Ectodermal cell (in vitro differentiated cells): Measurements from ENCODE around the gene FAM131C.

Experiments
- H3K27ac ChIP-seq: 2 replicates; pipeline ENCODE4 v1.7.0; 2013; ENCODE audit warnings: mild to moderate bottlenecking, low read depth, low read length; ENCODE audit not compliant: insufficient read depth, poor library complexity, severe bottlenecking
- H3K27me3 ChIP-seq: 2 replicates; pipeline ENCODE4 v1.7.0; 2013; ENCODE audit warnings: mild to moderate bottlenecking, low read length; ENCODE audit not compliant: insufficient read depth, control insufficient read depth, poor library complexity, severe bottlenecking
- H3K36me3 ChIP-seq: one replicate; pipeline ENCODE4 v1.7.0; 2013; ENCODE audit warnings: low read length; ENCODE audit not compliant: control insufficient read depth, insufficient read depth
- H3K4me1 ChIP-seq: one replicate; pipeline ENCODE4 v1.7.0; 2013; ENCODE audit warnings: low read length; ENCODE audit not compliant: control insufficient read depth, insufficient read depth
- H3K4me3 ChIP-seq: 2 replicates; pipeline ENCODE4 v1.7.0; 2013; ENCODE audit warnings: low read depth, low read length, control low read depth; ENCODE audit not compliant: insufficient read depth
- H3K9me3 ChIP-seq: 2 replicates; pipeline ENCODE4 v1.7.0; 2013; ENCODE audit warnings: mild to moderate bottlenecking, low read length, moderate library complexity; ENCODE audit not compliant: control insufficient read depth
- WGBS, 2 experiments: methylation state at CpG; one replicate each; pipeline ENCODE4 v1.1.7; 2013; ENCODE audit warnings: missing lambda C conversion rate in 2 of 2; 5-methylcytosine and 5-hydroxymethylcytosine counted together

FAM131C gene

GRCh38 chr1:16116625-16117024, 43.2 kb upstream of the FAM131C start:
- no peaks in the 10 kb centered on the region for H3K9me3 ChIP-seq
- no peaks in the 10 kb centered on the region for H3K36me3 ChIP-seq
- no peak overlapping the region for H3K4me3 ChIP-seq
- peaks cover 74% of the 10 kb centered on the region for H3K4me1 ChIP-seq
- peak overlapping the region; percentile 98 for H3K27ac ChIP-seq
- 26 to 28% methylated on average over 8 of the region's 8 CpGs for WGBS, 2 experiments
- no peaks in the 10 kb centered on the region for H3K27me3 ChIP-seq

DNA sequence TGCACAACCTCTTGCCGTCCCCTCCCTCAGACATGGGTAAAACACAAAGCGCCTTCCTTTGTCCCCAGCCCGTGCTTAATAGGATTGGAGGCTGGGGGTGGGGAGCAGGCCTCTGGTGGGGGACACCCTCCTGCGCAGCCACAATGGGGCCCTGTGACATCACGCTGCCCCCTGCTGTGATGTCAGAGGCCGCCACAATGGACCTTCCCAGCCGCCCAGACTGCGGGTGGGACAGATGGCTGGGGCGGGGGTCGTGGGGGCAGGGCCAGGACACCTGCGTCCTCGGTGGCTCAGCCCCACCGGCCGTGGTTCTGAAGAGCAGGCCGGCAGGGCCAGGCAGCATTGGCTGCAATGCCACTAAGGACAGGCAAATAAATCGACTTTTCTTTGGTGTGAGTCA, 42.6 kb upstream of the FAM131C start:
- WGBS, 2 experiments = 1% methylated on average over 16 of the region's 16 CpGs
- Histone ChIP-seq H3K27me3 (no peaks in the 10 kb centered on the region), H3K9me3 (no peaks in the 10 kb centered on the region), H3K4me1 (peaks cover 76% of the 10 kb centered on the region), H3K4me3 (no peak overlapping the region), H3K36me3 (no peaks in the 10 kb centered on the region), H3K27ac (peak overlapping the region; percentile 98)

- peaks cover 78% of the 10 kb centered on the region for H3K4me1 ChIP-seq
- H3K36me3 ChIP-seq = no peaks in the 10 kb centered on the region
- H3K4me3 ChIP-seq = peak overlapping the region; percentile 2
- H3K27ac ChIP-seq = peak overlapping the region; percentile 98
- no peaks in the 10 kb centered on the region for H3K9me3 ChIP-seq
- no peaks in the 10 kb centered on the region for H3K27me3 ChIP-seq
- WGBS, 2 experiments = 0 to 2% methylated on average over 6 of the region's 6 CpGs
Observed at GRCh38 chr1:16115468-16115983, 42.1 kb upstream of the FAM131C start.

- Histone ChIP-seq H3K27me3 (no peaks in the 10 kb centered on the region), H3K4me3 (no peak overlapping the region), H3K27ac (peak overlapping the region; percentile 98), H3K36me3 (no peaks in the 10 kb centered on the region), H3K9me3 (no peaks in the 10 kb centered on the region), H3K4me1 (peaks cover 72% of the 10 kb centered on the region)
- WGBS, 2 experiments = 88 to 90% methylated on average over 23 of the region's 23 CpGs
Observed at GRCh38 chr1:16114527-16115467, 41.3 kb upstream of the FAM131C start.

DNA sequence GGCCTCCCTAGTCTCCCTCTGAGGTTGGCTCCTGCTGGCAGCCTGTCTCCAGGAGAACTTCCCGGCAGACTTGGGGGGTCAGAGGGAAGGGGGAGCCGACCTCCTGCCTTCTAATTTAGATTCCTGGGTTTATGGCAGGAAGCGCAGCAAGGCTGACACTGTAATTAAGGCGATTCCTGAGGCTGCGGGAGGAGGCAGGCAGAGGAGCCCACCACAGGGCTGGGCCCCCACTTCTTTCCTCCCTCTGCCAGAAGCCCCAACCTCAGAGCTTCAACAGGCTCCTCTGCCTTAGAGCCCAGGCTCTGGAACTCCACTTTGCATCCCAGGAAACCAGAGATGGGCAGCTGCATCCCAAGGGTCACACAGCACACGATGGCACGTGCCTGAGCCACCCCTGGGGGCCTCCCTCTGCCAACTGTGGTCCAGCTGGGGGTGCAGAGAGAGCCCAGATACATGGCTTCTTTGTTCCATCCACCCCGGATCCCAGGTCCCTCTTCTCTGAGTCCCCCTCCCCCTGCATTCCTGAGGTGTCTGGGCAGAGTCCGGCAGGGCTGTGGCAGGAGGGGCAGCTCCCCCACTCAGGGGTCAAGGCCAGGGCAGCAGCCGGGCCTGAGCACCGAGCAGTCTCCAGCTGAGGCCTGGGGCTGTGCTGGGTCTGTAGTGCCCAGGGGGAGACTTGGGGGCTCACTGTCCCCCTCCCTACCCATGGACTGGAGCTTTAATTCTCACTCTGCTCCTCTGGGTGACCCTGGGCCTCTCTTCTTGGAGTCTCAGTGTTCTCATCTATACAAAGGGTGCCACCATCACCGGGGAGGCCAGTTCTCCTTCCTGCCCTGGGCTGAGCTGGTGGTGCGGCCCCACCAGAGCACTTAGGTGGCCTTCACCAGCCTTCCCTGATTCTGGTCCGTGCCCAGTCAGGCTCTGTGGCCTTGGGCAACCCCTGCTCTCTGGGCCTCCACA, 39.4 kb upstream of the FAM131C start:
- 53 to 57% methylated on average over 14 of the region's 14 CpGs for WGBS, 2 experiments
- Histone ChIP-seq H3K4me3 (no peak overlapping the region), H3K4me1 (peaks cover 54% of the 10 kb centered on the region), H3K9me3 (no peaks in the 10 kb centered on the region), H3K27ac (no peak overlapping the region), H3K27me3 (no peaks in the 10 kb centered on the region), H3K36me3 (no peaks in the 10 kb centered on the region)

DNA sequence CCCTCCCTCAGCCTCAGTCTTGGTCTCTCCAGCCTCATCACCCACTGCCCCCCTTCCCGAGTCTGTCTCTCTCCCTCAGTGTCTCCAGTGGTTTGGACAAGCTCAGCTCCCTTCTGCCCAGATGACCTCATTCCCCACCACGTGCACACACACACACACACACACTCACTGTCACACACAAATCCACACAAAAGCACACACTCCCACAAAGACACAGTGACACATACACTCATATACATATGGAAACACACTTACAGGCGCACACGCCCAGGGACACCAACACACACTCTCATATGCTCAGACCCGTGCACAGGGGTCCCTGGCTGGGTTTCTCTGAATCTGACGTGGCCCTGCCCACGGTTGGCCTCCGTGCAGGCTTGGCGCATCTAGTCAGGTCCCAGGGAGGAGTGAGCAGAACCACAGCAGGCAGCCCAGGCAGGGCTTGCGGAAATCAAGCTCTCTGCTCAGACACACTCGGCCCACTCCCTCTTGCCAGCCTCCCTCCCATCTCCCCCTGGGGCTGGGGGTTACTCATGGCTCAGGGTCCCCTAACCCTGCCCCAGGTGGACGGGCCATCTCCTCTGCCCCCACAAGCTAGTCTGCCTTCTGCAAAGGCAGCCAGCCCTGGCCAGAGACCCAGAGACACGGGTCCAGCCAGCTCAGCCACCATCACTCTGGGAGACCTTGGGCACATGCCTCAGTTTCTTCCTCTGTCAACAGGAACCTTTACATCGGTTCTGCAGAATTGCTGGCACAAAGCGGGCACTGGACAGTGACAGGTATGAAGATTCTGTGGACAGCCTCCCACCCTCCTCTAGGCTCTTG, 38.5 kb upstream of the FAM131C start:
- H3K27ac ChIP-seq = no peak overlapping the region
- WGBS, 2 experiments = 73 to 74% methylated on average over 15 of the region's 15 CpGs

DNA sequence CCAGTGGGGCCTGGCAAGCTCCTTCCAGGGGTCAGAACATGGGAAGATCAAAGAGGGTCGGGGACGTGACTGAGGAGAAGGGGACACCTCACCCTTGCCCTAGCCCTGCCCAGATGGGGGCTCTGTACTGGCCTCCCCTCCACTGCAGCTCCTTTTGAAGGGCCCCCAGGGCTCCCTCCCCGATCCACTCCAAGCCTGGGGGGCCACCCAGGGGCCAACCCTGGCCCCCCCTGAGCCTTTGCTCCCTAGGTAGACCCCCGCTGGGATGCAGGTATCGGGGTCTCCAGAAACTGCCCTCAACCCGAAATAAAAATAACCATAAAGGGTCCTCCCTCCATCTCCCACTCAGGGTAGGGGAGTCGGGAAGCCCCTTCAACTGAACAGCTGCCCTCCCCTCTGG, 37.4 kb upstream of the FAM131C start:
- WGBS, 2 experiments = 93 to 94% methylated on average over 7 of the region's 7 CpGs
- H3K4me1 ChIP-seq = peaks cover 36% of the 10 kb centered on the region
- no peak overlapping the region for H3K4me3 ChIP-seq
- no peak overlapping the region for H3K27ac ChIP-seq
- H3K9me3 ChIP-seq = no peaks in the 10 kb centered on the region
- no peaks in the 10 kb centered on the region for H3K27me3 ChIP-seq
- no peaks in the 10 kb centered on the region for H3K36me3 ChIP-seq

More for the DNA sequence above, 38.5 kb upstream of the FAM131C start:
- H3K27me3 ChIP-seq = no peaks in the 10 kb centered on the region
- H3K9me3 ChIP-seq = no peaks in the 10 kb centered on the region
- H3K4me3 ChIP-seq = no peak overlapping the region
- H3K36me3 ChIP-seq = no peaks in the 10 kb centered on the region
- H3K4me1 ChIP-seq = peaks cover 46% of the 10 kb centered on the region

- Histone ChIP-seq H3K27ac (no peak overlapping the region), H3K4me1 (peaks cover 32% of the 10 kb centered on the region), H3K9me3 (no peaks in the 10 kb centered on the region), H3K36me3 (no peaks in the 10 kb centered on the region), H3K27me3 (no peaks in the 10 kb centered on the region), H3K4me3 (no peak overlapping the region)
- 96 to 97% methylated on average over 6 of the region's 6 CpGs for WGBS, 2 experiments
Observed at GRCh38 chr1:16110456-16110855, 37.0 kb upstream of the FAM131C start.

DNA sequence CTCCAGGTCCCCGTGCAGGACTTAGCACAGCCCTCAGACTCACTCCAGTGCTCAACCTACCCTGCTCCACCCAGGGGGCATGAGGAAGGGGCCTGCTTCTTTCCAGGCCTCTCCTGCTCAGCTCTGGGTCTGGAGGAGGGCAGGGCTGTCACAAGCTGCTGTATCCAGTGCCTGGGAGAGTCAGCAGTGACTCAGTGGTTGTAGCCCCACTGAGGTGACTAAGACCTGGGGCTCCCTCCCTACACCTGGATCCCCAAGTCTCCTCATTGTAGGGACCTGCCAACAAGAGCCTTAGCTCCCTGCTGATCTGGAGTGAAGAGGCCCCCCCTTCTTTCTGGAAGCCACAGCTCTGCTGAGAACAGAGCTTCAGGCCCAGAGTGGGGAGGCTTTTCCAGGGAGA, 36.1 kb upstream of the FAM131C start:
- H3K27ac ChIP-seq = no peak overlapping the region
- no peak overlapping the region for H3K4me3 ChIP-seq
- H3K36me3 ChIP-seq = no peaks in the 10 kb centered on the region
- no peaks in the 10 kb centered on the region for H3K9me3 ChIP-seq
- H3K4me1 ChIP-seq = peaks cover 23% of the 10 kb centered on the region
- 73 to 100% methylated on average over 1 of the region's 1 CpG for WGBS, 2 experiments
- no peaks in the 10 kb centered on the region for H3K27me3 ChIP-seq
